Suppressor macrophage (primary cell): ENCODE data around the gene CTNNA3.
"Not testable (repeated sequence)": the region's sequence is repeated elsewhere in the genome, so short reads cannot be mapped to it uniquely, and the experiment has no call there.

Experiments
- DNase-seq, 4 experiments: peaks; one replicate each; pipeline ENCODE4 v3.0.0-alpha.2; 2020 to 2022

Gene CTNNA3

DNA sequence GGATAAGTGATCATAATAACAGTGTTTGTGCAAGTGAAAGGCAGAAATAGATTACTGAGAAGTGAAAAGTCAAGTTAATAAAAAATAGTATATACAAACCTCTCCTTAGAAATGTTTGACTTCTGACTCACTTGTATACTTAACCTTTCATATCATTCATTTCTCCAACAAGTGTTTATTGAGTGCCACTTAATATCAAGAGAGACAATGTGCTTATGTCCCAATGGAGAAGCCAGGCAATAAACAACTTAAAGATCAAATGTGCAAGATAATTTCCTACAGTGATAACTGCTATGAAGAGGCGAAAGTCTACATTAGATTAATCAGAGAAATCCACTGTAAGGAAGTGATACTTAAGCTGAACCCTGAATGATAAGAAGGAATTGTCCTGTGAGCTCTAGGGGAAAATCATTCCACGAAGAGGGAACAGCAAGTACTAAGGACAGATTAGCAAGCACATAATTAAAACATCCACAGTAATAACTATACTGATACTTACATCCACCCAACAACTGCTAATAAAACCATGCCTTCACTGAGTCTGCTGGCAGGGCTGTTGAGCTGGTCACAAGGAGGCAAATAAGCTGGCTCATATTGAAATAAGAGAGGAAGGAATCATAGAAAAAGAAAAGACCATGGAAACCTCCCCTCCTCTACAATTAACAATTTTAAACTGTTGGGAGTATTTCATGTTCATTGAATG, 203.5 kb downstream of the CTNNA3 start:
- DNase-seq = no peak

DNA sequence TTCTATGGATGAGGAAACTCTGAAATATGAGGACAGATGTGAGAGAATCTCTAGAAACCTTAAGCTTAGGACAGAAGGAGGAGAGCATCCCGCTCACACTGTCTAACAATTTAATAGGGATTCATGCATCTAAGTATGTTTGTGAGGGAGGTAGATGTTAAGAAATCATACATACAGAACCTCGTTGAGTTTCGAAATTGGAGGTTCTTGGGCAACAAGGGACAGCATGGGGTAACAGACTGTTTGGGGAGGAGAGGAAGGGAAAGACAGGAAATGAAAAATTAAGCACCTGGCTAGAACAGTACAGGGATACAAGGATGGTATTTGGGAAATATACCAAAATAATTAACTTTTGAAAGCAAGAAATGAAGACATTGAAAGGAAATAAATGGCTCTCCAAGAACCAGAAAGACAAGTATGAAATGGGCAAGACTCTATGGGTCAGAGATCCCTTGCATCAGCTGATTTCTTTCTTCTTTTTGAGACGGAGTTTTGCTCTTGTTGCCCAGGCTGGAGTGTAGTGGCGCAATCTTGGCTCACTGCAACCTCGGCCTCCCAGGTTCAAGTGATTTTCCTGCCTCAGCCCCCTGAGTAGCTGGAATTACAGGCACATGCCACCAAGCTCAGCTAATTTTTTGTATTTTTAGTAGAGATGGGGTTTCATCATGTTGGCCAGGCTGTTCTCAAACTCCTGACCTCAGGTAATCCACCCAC, 207.9 kb downstream of the CTNNA3 start:
- no peak for DNase-seq

DNA sequence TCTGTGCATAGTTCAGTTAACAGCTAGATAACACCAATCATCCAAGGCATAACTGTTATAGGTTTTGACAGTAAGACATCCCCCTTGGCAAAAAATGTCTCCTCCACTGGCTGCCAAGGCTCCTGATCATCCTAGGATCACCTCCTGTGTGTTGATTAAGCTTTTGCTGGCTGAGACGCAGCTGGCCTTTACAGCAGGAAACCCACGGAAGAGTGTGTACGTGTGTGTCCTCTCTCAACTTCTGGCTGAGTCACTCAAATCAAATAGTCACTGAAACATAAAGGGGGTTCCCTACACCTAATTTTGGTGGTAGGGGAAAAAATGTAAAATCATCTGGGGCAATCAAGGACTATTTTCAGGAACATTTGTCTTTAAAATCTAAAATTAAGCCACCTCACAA, 208.8 kb downstream of the CTNNA3 start:
- DNase-seq = no peak

GRCh38 chr10:67477868-67478267, 218.1 kb downstream of the CTNNA3 start:
- DNase-seq = no peak

- no peak for DNase-seq
Observed at GRCh38 chr10:67476201-67476600, 219.8 kb downstream of the CTNNA3 start.

DNA sequence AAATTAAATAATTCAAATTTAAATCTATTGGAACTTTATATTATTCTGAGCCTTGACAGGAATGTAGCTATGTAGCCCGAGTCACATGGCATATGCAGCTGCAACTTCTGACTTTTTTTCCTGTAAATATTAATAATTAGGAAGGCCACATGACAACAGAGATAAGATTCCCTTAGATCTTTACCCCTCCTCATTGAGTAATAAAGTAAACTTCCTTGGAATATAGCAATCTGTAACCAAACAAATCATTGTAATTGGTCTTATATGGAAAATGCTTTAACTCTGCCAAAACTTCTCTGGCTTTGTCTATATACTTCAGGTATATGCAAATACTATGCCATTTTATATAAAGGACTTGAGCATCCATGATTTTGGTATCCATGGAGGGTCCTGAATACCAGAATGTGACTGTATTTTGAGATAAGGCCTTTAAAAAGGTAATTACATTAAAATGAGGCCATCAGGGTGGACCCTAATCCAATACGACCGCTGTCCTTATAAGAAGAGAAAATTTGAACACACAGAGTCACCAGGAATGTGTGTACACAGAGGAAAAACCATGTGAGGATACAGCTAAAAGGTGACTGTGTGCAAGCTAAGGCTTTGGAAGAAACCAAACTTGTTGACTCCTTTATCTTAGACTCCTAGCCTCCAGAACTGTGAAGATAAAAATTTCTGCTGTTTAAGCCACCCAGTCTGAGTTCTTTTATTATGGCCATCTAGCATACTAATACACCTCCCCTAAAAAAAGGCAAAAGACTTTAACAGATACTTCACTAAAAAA, 222.0 kb downstream of the CTNNA3 start:
- no peak for DNase-seq

- no peak for DNase-seq
Observed at GRCh38 chr10:67471022-67471421, 225.0 kb downstream of the CTNNA3 start.

GRCh38 chr10:67464278-67464677, 231.7 kb downstream of the CTNNA3 start:
- no peak for DNase-seq

GRCh38 chr10:67452892-67453291, 243.1 kb downstream of the CTNNA3 start:
- no peak for DNase-seq

DNA sequence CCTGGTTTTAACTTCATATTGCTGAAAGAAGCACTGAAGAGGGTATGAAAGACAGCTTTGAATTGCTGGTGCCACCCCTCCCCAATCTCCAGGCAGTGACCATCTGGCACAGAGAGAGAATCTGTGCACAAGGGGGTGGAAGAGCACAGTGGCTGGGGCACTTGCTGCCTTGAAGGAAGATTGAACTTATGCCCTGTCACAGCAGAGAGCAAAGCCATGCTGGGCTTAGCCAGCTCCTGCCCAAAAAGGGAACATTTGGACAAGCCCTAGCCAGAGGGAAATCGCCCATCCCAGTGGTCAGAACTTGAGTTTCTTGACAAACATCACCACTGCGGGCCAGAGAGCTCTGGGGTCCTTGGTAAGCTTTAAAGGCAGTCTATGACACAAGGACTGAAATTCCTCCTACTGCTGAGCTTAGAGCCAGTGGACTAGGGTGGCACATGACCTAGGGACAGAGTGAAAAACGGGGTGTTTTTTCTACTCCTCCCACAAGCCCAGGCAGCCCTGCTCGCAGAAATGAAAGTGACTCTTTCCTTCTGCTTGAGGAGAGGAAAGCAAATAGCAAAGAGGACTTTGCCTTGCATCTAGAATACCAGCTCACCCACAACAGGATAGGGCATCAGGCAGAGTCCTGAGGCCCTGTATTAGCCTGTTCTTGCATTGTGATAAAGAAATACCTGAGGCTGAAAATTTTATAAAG, 257.2 kb downstream of the CTNNA3 start:
- DNase-seq = no peak

DNA sequence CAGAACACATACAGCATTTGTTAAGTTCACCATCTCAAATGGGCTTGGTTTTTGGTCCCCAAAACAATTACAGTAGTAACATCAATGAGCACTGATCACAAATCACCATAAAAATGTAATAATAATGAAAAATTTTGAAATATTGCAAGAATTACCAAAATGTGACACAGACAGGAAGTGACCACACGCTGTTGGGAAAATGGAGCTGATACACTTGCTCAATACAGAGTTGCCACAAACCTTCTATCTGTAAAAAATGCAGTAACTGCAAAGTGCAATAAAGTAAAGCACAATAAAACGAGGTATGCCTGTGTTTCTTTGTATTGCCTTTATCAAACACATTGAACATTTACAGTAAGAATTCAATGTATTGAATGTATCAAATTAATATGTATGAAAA, 262.7 kb downstream of the CTNNA3 start:
- DNase-seq = no peak

- DNase-seq = no peak
Observed at GRCh38 chr10:67402620-67403019, 293.4 kb downstream of the CTNNA3 start.

DNA sequence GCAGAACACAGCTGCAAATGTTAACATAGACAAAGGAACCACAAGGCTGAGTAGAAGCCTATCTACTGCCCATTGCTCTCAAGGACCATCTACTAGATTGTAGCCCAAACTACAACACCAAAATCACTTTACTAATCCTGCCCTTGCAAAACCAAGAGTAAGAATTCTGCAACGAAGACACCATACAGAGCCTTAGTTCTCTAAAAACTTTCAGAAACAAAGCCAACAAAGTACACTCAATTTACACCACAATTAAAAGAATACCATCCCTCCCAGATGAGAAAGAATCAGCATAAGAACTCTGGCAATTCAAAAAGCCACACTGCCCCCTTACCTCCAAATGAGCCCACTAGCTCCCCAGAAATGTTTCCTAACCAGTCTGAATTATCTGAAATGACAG, 294.3 kb downstream of the CTNNA3 start:
- no peak for DNase-seq

DNA sequence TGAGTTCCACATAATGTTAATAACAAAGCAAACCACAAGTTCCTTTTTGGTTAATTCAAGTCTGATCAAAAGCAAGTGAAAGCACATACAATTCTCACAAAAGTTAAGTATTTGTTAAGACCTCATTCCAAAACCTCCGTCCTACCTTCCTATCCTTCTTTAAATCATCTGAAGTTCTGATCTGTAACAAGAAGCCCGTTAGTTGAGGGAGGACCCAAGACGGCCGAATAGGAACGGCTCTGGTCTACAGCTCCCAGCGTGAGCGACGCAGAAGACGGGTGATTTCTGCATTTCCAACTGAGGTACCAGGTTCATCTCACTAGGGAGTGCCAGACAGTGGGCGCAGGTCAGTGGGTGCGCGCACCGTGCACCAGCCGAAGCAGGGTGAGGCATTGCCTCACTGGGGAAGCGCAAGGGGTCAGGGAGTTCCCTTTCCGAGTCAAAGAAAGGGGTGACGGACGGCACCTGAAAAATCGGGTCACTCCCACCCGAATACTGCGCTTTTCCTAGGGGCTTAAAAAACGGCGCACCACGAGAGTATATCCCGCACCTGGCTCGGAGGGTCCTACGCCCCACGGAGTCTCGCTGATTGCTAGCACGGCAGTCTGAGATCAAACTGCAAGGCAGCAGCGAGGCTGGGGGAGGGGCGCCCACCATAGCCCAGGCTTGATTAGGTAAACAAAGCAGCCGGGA, 309.0 kb downstream of the CTNNA3 start:
- DNase-seq = not testable (repeated sequence)

GRCh38 chr10:67386260-67386659, 309.7 kb downstream of the CTNNA3 start:
- DNase-seq = no peak

DNA sequence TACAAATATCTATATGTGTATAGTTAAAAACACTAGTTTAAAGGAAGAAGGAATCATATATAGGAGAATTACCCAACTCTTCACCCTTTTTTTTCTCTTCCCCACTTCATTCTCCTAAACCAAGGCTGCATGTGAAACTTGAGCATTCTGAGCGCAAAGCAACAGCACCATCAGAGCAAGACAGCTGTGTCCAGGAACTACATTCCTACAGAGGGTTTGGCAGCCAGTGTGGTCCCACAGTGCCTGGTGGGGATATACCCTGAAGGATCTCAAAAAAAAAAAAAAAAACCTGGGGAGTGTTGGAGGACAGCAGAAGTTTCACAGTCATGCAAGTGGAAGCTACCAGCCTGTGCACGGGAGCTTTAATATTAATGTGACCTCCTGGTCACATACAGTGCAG, 310.4 kb downstream of the CTNNA3 start:
- no peak for DNase-seq

DNA sequence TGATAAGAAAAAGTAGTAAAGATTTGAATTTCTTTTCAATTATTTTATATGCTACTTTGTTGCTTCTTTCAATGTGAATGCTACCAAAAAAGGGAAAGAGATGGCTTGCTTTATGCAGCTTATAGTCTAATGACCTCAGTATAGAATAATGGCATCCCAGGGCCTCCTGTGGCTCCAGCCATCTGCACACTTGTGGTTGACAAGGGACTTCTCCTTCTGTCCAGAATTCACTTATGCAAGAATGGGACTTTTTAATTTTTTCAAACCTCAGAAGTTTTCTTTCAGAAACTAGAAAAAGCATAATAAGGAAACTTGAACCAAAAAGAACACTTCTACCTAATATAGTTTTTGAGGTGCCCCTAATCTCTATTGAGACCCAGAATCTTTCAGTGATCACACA, 310.9 kb downstream of the CTNNA3 start:
- DNase-seq = no peak

- no peak for DNase-seq
Observed at GRCh38 chr10:67331121-67331910, 364.7 kb downstream of the CTNNA3 start.

DNA sequence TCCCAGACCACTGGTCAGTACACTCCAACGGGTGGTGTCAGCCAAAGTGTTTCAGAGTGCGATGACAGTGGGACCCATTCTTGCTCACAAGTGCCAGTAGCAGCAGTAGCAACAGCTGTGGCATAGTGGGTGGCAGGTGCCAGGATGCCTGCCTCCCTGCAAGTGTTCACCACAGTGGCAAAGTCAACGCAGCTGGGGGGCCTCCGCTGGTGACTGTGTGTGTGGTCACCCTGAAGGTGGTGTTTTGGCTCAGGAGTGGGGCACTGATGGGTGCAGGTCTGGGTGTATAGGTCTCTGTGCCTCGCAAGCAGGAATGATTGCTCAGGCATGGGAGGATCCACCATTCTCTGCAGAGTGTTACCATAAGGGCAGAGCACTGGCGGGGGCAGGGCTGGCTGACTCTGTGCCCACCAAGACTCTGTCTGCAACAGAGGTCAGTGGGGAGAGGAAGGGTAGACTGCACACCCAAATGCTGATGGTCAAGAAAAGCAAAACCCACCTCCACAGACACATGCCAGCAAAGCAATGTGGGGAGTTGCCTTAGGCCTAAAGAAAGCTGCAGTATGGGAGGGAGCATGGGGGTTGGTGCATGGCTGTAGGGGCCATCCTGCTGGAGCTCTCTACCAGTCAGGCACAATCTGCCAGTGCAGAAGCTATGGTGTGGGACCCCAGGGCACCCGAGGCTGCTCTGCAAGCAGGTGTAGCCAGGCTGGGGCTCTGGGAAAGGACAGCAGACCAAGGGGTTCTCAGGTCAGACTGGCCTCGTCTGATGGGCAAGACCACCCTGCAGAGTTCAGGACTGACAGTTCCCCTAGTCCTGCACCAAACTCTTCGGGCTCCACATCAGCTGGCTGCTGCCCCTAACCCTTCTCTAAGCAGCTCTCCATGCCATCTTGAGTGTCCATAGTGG, 368.1 kb downstream of the CTNNA3 start:
- DNase-seq = no peak

- DNase-seq = no peak
Observed at GRCh38 chr10:67319976-67320375, 376.0 kb downstream of the CTNNA3 start.
